HepG2 (cell line): ENCODE data around the gene ERMARD. TPM values are rescaled to one million over a fixed set of nuclear protein-coding genes. Genes with fewer than 3 reads are reported as not detected.

ENCODE experiments used
- FOSL1 ChIP-seq: sonication (generic); formaldehyde crosslinking; IDR thresholded peaks from 2 replicates; pipeline ENCODE4 v1.9.0; 2021; ENCODE audit warnings: missing genetic modification reagents, borderline replicate concordance
- FOXA1 ChIP-seq, 2 experiments: fragments of 450-650 bp in 1 of 2; sonication (generic) in 1 of 2; formaldehyde crosslinking in 1 of 2; IDR thresholded peaks; 2 replicates each; pipeline versions ENCODE4 v1.4.0 to v1.6.1; 2016 to 2020; ENCODE audit warnings: missing genetic modification reagents in 1 of 2
- GPN1 ChIP-seq: sonication (generic); formaldehyde crosslinking; IDR thresholded peaks from 2 replicates; pipeline ENCODE4 v1.5.1; 2020; ENCODE audit warnings: missing genetic modification reagents, borderline replicate concordance
- MIER2 ChIP-seq: IDR thresholded peaks from 2 replicates; pipeline ENCODE4 v1.6.1; 2016; ENCODE audit warnings: missing biosample characterization, missing genetic modification reagents
- NFE2L2 ChIP-seq: fragments of 150-350 bp; IDR thresholded peaks from 2 replicates; pipeline ENCODE4 v1.6.1; 2014; ENCODE audit warnings: low read length
- PAX8 ChIP-seq: sonication (generic); formaldehyde crosslinking; IDR thresholded peaks from 2 replicates; pipeline ENCODE4 v1.8.0; 2022; ENCODE audit warnings: mild to moderate bottlenecking, missing genetic modification reagents, borderline replicate concordance
- PITX1 ChIP-seq: sonication (generic); formaldehyde crosslinking; IDR thresholded peaks from 2 replicates; pipeline ENCODE4 v1.5.1; 2020; ENCODE audit warnings: mild to moderate bottlenecking, missing genetic modification reagents
- SMAD3 ChIP-seq: sonication (generic); formaldehyde crosslinking; IDR thresholded peaks from 2 replicates; pipeline ENCODE4 v1.4.0; 2020; ENCODE audit warnings: missing genetic modification reagents
- SMARCE1 ChIP-seq: fragments of 450-650 bp; IDR thresholded peaks from 2 replicates; pipeline ENCODE4 v1.6.1; 2017; ENCODE audit warnings: borderline replicate concordance
- SSRP1 ChIP-seq: IDR thresholded peaks from 2 replicates; pipeline ENCODE4 v1.6.1; 2016; ENCODE audit warnings: control low read depth
- TEF ChIP-seq: sonication (generic); formaldehyde crosslinking; IDR thresholded peaks from 2 replicates; pipeline ENCODE4 v1.5.0; 2020; ENCODE audit warnings: missing genetic modification reagents
- TERF1 ChIP-seq: sonication (generic); formaldehyde crosslinking; IDR thresholded peaks from 2 replicates; pipeline ENCODE4 v1.8.0; 2022; ENCODE audit warnings: mild to moderate bottlenecking, missing genetic modification reagents, moderate library complexity
- ZNF124 ChIP-seq: sonication (generic); formaldehyde crosslinking; IDR thresholded peaks from 2 replicates; pipeline ENCODE4 v1.4.0; 2020; ENCODE audit warnings: missing genetic modification reagents
- ZNF331 ChIP-seq: sonication (generic); formaldehyde crosslinking; IDR thresholded peaks from 2 replicates; pipeline ENCODE4 v1.4.0; 2020; ENCODE audit warnings: missing genetic modification reagents
- ZNF562 ChIP-seq: sonication (generic); formaldehyde crosslinking; IDR thresholded peaks from 2 replicates; pipeline ENCODE4 v1.8.0; 2022; ENCODE audit warnings: missing genetic modification reagents, borderline replicate concordance
- ZNF567 ChIP-seq: sonication (generic); formaldehyde crosslinking; IDR thresholded peaks from 2 replicates; pipeline ENCODE4 v1.8.1; 2023; ENCODE audit warnings: mild to moderate bottlenecking, missing genetic modification reagents, borderline replicate concordance
- ZNF713 ChIP-seq: sonication (generic); formaldehyde crosslinking; IDR thresholded peaks from 2 replicates; pipeline ENCODE4 v1.4.0; 2020; ENCODE audit warnings: mild to moderate bottlenecking, missing genetic modification reagents
- polyA plus RNA-seq, 8 experiments: library from polyadenylated mRNA; depleted of rRNA in 3 of 8; stranded (reverse) in 7 of 8; unstranded in 1 of 8; fragments of >200 nt; fragmentation: Illumina TruSeq in 4 of 8; extraction: Trizol in 4 of 8; gene quantifications; 2 replicates each; pipeline versions ENCODE4 v1.2.1 to v1.2.3, GENCODE V29; 2011 to 2016; ENCODE audit warnings: low read depth in 4 of 8, missing spikeins in 1 of 8, mixed read lengths in 1 of 8; ENCODE audit not compliant: insufficient read depth in 1 of 8
- total RNA-seq, 5 experiments: library from RNA; depleted of rRNA; stranded (reverse); fragments of >200 nt; fragmentation: Illumina TruSeq; extraction: Trizol; gene quantifications; 2 replicates each; pipeline ENCODE4 v1.2.3, GENCODE V29; 2016; ENCODE audit warnings: low read depth in 1 of 5
- TF ChIP-seq, protein P1 (sequence below): sonication (generic); formaldehyde crosslinking; IDR thresholded peaks from 2 replicates; pipeline ENCODE4 v1.4.0; 2020; ENCODE audit warnings: mild to moderate bottlenecking, missing genetic modification reagents
- TF ChIP-seq, protein P2 (sequence below): sonication (generic); formaldehyde crosslinking; IDR thresholded peaks from 2 replicates; pipeline ENCODE4 v1.4.0; 2020; ENCODE audit warnings: mild to moderate bottlenecking, missing genetic modification reagents

Gene ERMARD
- total and polyA plus RNA-seq, 2 of the 13 experiments (the other 11 are each of a cell fraction or from before 2014, with no cell fraction given) = 8.8 to 10.7 TPM

- 0 out of 2 replicates have a peak, but pooled peaks have one; percentile 20 for TF ChIP-seq SMAD3
- TF ChIP-seq ZNF562 = no peak
- peak; percentile 70; the same call in 1 of the 2 replicates for TF ChIP-seq FOSL1
- TF ChIP-seq FOXA1 (IDR thresholded peaks at IDR 0.05) = peak; percentile 53
- TF ChIP-seq FOXA1 (CRISPR knock-in tag; IDR thresholded peaks at IDR 0.05) = peak; percentile 96
- peak; percentile 56; the same call in 1 of the 2 replicates for TF ChIP-seq PITX1 (CRISPR knock-in tag)
- TF ChIP-seq TEF (CRISPR knock-in tag) = no peak
- no peak; the same call in 1 of the 2 replicates for TF ChIP-seq NFE2L2
- TF ChIP-seq ZNF567 = peak; percentile 84; the same call in 1 of the 2 replicates
- no peak; the same call in 1 of the 2 replicates for TF ChIP-seq ZNF124 (CRISPR knock-in tag)
- peak; percentile 96 for TF ChIP-seq SSRP1 (CRISPR knock-in tag)
- TF ChIP-seq, protein P1, sequence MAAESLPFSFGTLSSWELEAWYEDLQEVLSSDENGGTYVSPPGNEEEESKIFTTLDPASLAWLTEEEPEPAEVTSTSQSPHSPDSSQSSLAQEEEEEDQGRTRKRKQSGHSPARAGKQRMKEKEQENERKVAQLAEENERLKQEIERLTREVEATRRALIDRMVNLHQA (CRISPR knock-in tag) = no peak
- no peak for TF ChIP-seq TERF1 (CRISPR knock-in tag)
- TF ChIP-seq ZNF713 (CRISPR knock-in tag) = no peak
- no peak for TF ChIP-seq SMARCE1
- TF ChIP-seq MIER2 (CRISPR knock-in tag) = no peak
- TF ChIP-seq GPN1 (CRISPR knock-in tag) = no peak
- TF ChIP-seq PAX8 = 0 out of 2 replicates have a peak, but pooled peaks have one; percentile 68
- TF ChIP-seq ZNF331 = peak; percentile 87; the same call in 1 of the 2 replicates
- TF ChIP-seq, protein P2, sequence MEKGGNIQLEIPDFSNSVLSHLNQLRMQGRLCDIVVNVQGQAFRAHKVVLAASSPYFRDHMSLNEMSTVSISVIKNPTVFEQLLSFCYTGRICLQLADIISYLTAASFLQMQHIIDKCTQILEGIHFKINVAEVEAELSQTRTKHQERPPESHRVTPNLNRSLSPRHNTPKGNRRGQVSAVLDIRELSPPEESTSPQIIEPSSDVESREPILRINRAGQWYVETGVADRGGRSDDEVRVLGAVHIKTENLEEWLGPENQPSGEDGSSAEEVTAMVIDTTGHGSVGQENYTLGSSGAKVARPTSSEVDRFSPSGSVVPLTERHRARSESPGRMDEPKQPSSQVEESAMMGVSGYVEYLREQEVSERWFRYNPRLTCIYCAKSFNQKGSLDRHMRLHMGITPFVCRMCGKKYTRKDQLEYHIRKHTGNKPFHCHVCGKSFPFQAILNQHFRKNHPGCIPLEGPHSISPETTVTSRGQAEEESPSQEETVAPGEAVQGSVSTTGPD (CRISPR knock-in tag) = peak; percentile 38; the same call in 1 of the 2 replicates
Observed at GRCh38 chr6:169800668-169801395, 49.4 kb downstream of the ERMARD start (continued).
